HUES6 (cell line): ENCODE data around the gene TOP3B.
"Not testable (repeated sequence)": the region's sequence is repeated elsewhere in the genome, so short reads cannot be mapped to it uniquely, and the experiment has no call there.

ENCODE experiments used
- H3K27ac ChIP-seq: 2 replicates; pipeline ENCODE4 v1.7.0; 2013; ENCODE audit warnings: low read depth, mild to moderate bottlenecking, low read length, inconsistent platforms
- H3K27me3 ChIP-seq: 2 replicates; pipeline ENCODE4 v1.6.1; 2013; ENCODE audit warnings: low read length; ENCODE audit not compliant: control insufficient read depth, insufficient read depth
- H3K36me3 ChIP-seq: 2 replicates; pipeline ENCODE4 v1.6.1; 2013; ENCODE audit warnings: low read length; ENCODE audit not compliant: control insufficient read depth, insufficient read depth
- H3K4me1 ChIP-seq: 2 replicates; pipeline ENCODE4 v1.6.1; 2013; ENCODE audit warnings: low read length; ENCODE audit not compliant: control insufficient read depth, insufficient read depth
- H3K4me3 ChIP-seq: 2 replicates; pipeline ENCODE4 v1.5.1; 2013; ENCODE audit warnings: low read depth, low read length
- H3K9ac ChIP-seq: one replicate; pipeline ENCODE4 v1.6.1; 2013; ENCODE audit warnings: mild to moderate bottlenecking, low read length
- H3K9me3 ChIP-seq: 2 replicates; pipeline ENCODE4 v1.6.1; 2013; ENCODE audit warnings: low read depth, low read length; ENCODE audit not compliant: control insufficient read depth, insufficient read depth

The TOP3B gene

GRCh38 chr22:21947040-21948014 is 35.3 kb downstream of the TOP3B start:
- no peaks in the 10 kb centered on the region for H3K9me3 ChIP-seq
- H3K4me1 ChIP-seq = peaks cover 27% of the 10 kb centered on the region
- H3K27ac ChIP-seq = no peak overlapping the region
- no peak overlapping the region for H3K9ac ChIP-seq
- peaks cover 17% of the 10 kb centered on the region for H3K36me3 ChIP-seq
- peaks cover 5% of the 10 kb centered on the region; the same call in 1 of the 2 replicates for H3K27me3 ChIP-seq
- no peak overlapping the region for H3K4me3 ChIP-seq

GRCh38 chr22:21946262-21946925 is 36.2 kb downstream of the TOP3B start:
- H3K36me3 ChIP-seq = peaks cover 17% of the 10 kb centered on the region
- H3K9me3 ChIP-seq = no peaks in the 10 kb centered on the region
- H3K4me3 ChIP-seq = no peak overlapping the region
- H3K27ac ChIP-seq = no peak overlapping the region
- no peaks in the 10 kb centered on the region for H3K27me3 ChIP-seq
- peaks cover 22% of the 10 kb centered on the region for H3K4me1 ChIP-seq
- H3K9ac ChIP-seq = no peak overlapping the region

GRCh38 chr22:21945453-21946261 is 36.9 kb downstream of the TOP3B start:
- Histone ChIP-seq H3K27ac (no peak overlapping the region), H3K27me3 (no peaks in the 10 kb centered on the region), H3K36me3 (peaks cover 17% of the 10 kb centered on the region), H3K4me3 (no peak overlapping the region), H3K4me1 (peaks cover 22% of the 10 kb centered on the region), H3K9me3 (no peaks in the 10 kb centered on the region), H3K9ac (no peak overlapping the region)

GRCh38 chr22:21944871-21945270 is 37.7 kb downstream of the TOP3B start:
- Histone ChIP-seq H3K36me3 (peaks cover 17% of the 10 kb centered on the region), H3K4me1 (peaks cover 22% of the 10 kb centered on the region), H3K9ac (no peak overlapping the region)

GRCh38 chr22:21943571-21944448 is 38.8 kb downstream of the TOP3B start:
- Histone ChIP-seq H3K4me3 (no peak overlapping the region), H3K27me3 (no peaks in the 10 kb centered on the region), H3K4me1 (peaks cover 22% of the 10 kb centered on the region), H3K36me3 (peaks cover 17% of the 10 kb centered on the region), H3K9ac (no peak overlapping the region), H3K27ac (no peak overlapping the region), H3K9me3 (no peaks in the 10 kb centered on the region)

More at GRCh38 chr22:21944871-21945270, 37.7 kb downstream of the TOP3B start:
- H3K27ac ChIP-seq = no peak overlapping the region
- no peak overlapping the region for H3K4me3 ChIP-seq
- H3K27me3 ChIP-seq = no peaks in the 10 kb centered on the region
- H3K9me3 ChIP-seq = no peaks in the 10 kb centered on the region

GRCh38 chr22:21942407-21943343 is 39.9 kb downstream of the TOP3B start:
- Histone ChIP-seq H3K9ac (peak overlapping the region; percentile 19), H3K36me3 (peaks cover 17% of the 10 kb centered on the region), H3K4me3 (no peak overlapping the region), H3K27ac (0 out of 2 replicates have a peak overlapping the region, but pooled peaks have one; percentile 47), H3K9me3 (no peaks in the 10 kb centered on the region), H3K27me3 (no peaks in the 10 kb centered on the region), H3K4me1 (peaks cover 21% of the 10 kb centered on the region)

- H3K27me3 ChIP-seq = no peaks in the 10 kb centered on the region
- no peak overlapping the region for H3K4me3 ChIP-seq
- H3K9ac ChIP-seq = no peak overlapping the region
- no peak overlapping the region for H3K27ac ChIP-seq
- H3K4me1 ChIP-seq = peaks cover 19% of the 10 kb centered on the region
- H3K9me3 ChIP-seq = no peaks in the 10 kb centered on the region
- H3K36me3 ChIP-seq = peaks cover 18% of the 10 kb centered on the region
Observed at GRCh38 chr22:21941921-21942320, 40.7 kb downstream of the TOP3B start.

GRCh38 chr22:21940521-21940920 is 42.1 kb downstream of the TOP3B start:
- Histone ChIP-seq H3K27ac (no peak overlapping the region), H3K27me3 (no peaks in the 10 kb centered on the region), H3K4me3 (no peak overlapping the region), H3K4me1 (peaks cover 17% of the 10 kb centered on the region), H3K9me3 (no peaks in the 10 kb centered on the region), H3K9ac (no peak overlapping the region), H3K36me3 (peaks cover 23% of the 10 kb centered on the region)

GRCh38 chr22:21939935-21940334 is 42.7 kb downstream of the TOP3B start:
- not testable (repeated sequence) for H3K9me3 ChIP-seq, H3K9ac ChIP-seq, H3K27ac ChIP-seq, H3K4me3 ChIP-seq, H3K27me3 ChIP-seq
- H3K4me1 ChIP-seq = peaks cover 17% of the 10 kb centered on the region
- H3K36me3 ChIP-seq = peaks cover 18% of the 10 kb centered on the region
